GM21423 (cell line): Measurements from ENCODE around the gene ZNF507.

Experiments used
- ATAC-seq: cut with Tn5 transposase; IDR thresholded peaks from one replicate; pipeline ENCODE4 v1.9.1; 2021; ENCODE audit warnings: mild to moderate bottlenecking, moderate library complexity; ENCODE audit not compliant: unreplicated experiment

ZNF507 gene

GRCh38 chr19:32345261-32346207 lies at the start of gene ZNF507:
Gene ZNF507 (plus strand): TSS chr19:32345610. CDS start chr19:32352831, 7,221 bp downstream.
- peak; percentile 89 for ATAC-seq

DNA sequence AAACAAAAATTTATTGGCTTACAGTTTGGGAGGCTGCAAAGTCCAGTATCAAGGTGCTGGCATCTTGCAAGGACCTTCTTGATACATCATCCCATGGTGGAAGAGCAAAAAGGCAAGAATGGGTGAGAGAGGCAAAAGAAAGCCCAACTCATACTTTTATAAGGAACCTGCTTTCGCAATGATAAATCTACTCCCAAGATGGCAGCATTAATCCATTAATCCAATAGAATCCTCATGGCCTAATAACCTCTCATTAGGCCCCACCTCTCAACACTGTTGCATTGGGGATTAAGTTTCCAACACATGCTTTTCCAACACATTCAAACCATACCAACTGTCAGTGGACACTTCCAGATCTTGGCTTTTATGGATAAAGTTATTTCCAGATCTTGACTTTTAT lies 48.7 kb upstream of the ZNF507 start:
- no peak for ATAC-seq

GRCh38 chr19:32302778-32303177 lies 42.6 kb upstream of the ZNF507 start:
- no peak for ATAC-seq

DNA sequence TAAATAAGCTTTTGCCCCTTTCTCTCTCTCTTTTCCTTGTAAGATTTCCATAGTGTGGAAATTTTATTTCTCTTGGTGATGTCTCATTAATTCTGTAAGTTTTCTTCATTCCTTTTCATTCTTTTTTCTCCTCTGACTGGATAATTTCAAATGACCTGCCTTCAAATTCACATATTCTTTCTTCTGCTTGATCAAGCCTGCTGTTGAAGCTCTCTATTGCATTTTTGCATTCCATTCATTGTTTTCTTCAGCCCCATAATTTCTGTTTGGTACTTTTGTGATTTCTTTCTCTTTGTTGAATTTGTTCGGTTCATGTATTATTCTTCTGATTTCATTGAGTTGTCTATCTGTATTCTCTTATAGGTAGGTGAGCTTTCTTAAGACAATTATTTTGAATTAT lies 42.2 kb upstream of the ZNF507 start:
- no peak for ATAC-seq

GRCh38 chr19:32307591-32307990 lies 37.8 kb upstream of the ZNF507 start:
- ATAC-seq = no peak

- no peak for ATAC-seq
These were observed 36.9 kb upstream of the ZNF507 start for GRCh38 chr19:32308431-32309077.

GRCh38 chr19:32309711-32310390 lies 35.6 kb upstream of the ZNF507 start:
- no peak for ATAC-seq

DNA sequence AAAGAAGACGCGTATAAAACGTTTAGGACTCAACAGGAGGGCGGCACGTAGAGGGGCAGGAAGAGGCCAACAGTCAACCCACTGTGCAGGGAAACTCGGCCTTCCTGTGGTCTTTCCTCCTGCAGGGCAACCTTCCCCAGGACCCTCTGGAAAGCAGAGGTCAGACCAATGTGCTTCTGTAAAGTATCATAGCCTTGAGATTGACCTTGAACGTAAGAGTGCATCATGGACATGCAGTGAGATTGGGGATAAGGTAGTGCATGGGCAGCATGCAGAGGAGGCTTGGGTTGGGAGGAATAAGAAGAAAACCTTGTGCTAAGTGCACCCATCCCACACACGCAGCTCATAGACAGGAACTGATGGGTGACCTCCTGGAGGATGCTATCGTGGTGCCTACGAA lies 34.0 kb upstream of the ZNF507 start:
- ATAC-seq = no peak

DNA sequence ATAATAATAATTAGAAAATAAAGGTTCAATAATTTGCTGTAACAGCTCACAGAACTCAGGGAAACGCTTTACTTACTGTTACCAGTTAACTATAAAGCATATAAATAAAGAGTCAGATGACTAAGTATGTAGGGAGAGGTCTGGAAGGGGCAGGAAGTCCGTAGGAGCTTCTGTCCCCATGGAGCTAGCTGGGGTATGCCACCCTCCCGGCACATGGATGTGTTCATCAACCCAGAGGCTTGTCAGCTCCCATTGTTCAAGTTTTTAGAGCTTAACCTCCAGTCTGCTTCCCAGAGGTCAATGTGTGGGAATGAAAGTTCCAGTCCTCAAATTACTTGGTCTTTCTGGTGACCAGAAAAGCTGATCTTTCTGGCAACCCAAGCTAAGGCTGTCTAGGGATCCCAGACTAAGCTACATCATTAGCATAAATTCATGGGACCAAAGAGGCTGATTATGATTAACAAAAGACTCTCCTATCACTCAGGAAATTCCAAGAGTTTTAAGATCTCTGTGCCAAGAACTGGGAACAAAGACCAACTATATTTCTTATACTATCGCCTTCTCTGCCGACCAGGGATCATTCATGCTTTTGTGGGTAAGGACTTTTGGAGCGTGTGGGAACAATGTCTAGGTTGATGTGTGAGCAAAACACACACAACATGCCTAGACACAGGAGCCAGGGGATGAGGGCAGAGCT lies 31.7 kb upstream of the ZNF507 start:
- ATAC-seq = no peak

DNA sequence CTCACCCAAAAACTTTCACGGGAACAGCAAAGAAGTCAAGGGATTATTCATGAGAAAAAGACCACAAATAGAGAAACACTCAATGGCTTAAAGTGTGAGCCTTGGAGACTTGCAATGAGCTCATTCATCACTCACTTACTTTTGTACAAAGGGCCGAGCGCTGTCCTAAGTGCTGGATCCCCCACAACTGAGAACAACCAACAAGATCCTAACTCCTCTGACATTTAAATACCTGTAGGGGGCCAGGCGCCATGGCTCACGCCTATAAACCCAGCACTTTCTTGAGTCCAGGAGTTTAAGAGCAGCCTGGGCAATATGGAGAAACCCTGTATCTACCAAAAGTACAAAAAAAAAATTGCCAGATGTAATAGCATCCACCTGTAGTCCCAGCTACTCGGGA lies 29.4 kb upstream of the ZNF507 start:
- no peak for ATAC-seq

GRCh38 chr19:32317086-32317485 lies 28.3 kb upstream of the ZNF507 start:
- no peak for ATAC-seq

DNA sequence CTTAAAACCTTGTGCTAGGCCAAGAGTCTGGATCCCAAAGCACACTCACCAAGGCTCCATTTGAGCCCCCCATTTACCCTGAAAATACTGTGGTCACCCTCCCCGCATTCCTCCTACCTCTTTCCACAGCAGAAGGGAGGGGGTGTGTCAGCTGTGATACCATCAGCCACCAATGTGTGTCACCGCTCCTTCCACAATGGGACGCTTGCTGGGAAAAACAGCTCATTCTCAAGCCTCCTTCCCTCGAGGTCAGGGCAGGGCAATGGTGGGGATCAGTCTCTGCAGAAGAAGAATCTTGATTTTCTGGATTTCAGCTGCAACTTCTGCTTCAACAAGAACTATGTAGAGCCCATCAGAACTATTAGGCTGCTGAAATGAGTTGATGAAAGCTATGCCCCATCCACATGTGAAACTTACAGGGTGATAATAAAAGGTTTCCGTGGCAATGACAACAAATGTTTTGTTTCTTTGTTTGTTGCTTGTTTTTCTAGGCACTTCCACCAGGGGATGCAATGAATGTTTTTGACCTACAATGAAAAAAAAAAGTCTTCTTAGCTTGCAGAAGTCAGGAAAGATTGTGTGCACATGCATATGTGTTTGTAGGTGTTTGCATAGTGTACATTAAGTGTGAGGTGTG lies 26.4 kb upstream of the ZNF507 start:
- no peak for ATAC-seq

DNA sequence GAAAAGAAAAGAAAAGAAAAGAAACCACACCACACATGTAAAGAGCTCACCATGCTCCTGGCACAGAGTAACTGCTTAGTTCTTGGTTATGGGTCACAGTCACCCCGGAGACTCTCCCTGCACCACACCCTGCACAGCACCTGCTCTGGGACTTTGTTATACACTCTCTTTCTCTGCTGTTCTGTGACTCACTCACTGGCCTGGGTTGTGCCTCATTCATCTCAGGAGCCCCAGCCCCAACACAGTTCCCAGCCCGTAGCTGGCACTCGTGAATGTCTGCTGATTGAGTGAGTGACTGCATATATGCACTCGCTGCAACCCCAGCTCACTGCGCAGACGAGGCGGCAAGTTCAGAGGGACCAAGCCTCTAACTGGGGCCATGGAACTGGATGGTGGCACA lies 22.9 kb upstream of the ZNF507 start:
- no peak for ATAC-seq

GRCh38 chr19:32324631-32325285 lies 20.7 kb upstream of the ZNF507 start:
- ATAC-seq = no peak

- no peak for ATAC-seq
These were observed 15.1 kb upstream of the ZNF507 start for GRCh38 chr19:32330213-32330857.

DNA sequence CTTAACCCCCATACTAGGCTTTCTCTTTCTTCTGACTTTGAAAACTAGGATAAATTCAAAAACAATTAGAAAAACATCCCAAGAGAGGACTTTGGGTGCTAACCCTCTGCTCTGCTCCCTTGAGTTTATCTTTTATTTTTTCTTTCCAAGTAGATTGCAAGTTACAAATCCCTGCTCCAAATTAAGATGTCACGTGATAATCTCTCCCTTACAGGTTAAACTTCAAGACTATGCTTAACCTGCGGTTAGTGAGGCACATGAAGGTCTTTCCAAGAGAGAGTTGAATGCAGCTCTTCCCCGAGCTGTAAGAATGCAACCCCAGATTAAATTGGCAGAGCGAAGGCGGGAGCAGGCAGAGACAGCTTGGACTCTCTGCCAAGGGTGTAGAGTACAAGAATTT lies 12.2 kb upstream of the ZNF507 start:
- no peak for ATAC-seq

GRCh38 chr19:32336259-32337083 lies 8.9 kb upstream of the ZNF507 start:
- no peak for ATAC-seq

DNA sequence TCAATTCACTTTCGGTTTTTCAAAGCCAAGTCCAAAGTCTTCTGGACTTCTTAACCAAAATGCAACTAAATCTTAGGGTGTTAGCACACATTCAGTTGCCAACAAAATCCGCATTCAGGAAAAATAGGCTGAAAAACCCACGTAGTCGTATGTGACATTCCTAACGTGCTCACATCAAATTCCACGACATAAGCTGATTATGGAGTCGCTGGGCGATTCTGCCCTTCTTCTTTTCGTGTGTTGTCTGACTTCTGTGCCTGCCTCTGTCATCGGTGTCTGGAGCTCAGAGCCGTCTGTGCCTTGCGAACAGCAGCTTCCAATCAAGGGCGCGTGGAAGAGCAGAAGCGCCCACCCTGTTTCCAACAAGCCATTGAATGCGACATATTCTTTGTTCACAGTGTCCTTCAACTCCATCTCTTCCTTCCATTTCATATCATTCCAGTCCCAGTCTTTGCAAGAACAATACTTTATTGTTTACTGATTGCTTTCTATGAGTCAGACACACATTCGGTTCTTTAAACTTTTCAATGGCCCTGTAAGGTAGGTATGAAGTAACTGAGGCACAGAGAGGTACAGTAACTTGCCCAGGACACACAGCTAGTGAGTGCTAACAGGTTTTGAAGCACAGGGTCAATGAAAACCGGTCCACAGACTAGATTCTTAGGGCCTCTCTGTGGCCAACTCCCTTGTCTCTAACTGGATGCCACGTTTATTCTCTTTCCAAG lies 8.2 kb upstream of the ZNF507 start:
- no peak for ATAC-seq
